HepG2 (cell line): Measurements from ENCODE around the gene VPREB3. TPM values are rescaled to one million over a fixed set of nuclear protein-coding genes. Genes with fewer than 3 reads are reported as not detected.

Source experiments
- AGO1 ChIP-seq: fragments of 200-400 bp; formaldehyde crosslinking; IDR thresholded peaks from 2 replicates; pipeline ENCODE4 v1.6.1; 2017; ENCODE audit warnings: mild to moderate bottlenecking, low read depth, low read length, moderate library complexity; ENCODE audit not compliant: poor library complexity, severe bottlenecking
- ATF1 ChIP-seq: IDR thresholded peaks from 2 replicates; pipeline ENCODE4 v1.6.1; 2016; ENCODE audit warnings: mild to moderate bottlenecking, control low read depth
- CEBPG ChIP-seq: IDR thresholded peaks from 2 replicates; pipeline ENCODE4 v1.6.1; 2016
- CREB1 ChIP-seq, 2 experiments: fragments of 450-650 bp in 1 of 2; IDR thresholded peaks; 2 replicates each; pipeline ENCODE4 v1.6.1; 2016 to 2017; ENCODE audit warnings: control low read depth in 1 of 2, mild to moderate bottlenecking in 1 of 2, missing compliant biosample characterization in 1 of 2, missing genetic modification characterization in 1 of 2
- HCFC1 ChIP-seq: fragments of 150-350 bp; IDR thresholded peaks from 2 replicates; pipeline ENCODE4 v1.6.1; 2014; ENCODE audit warnings: low read depth, low read length
- HMG20B ChIP-seq: conservative IDR thresholded peaks from 2 replicates; pipeline ENCODE4 v1.6.1; 2016; ENCODE audit warnings: missing genetic modification reagents, missing compliant biosample characterization
- HNRNPL ChIP-seq: fragments of 200-400 bp; formaldehyde crosslinking; IDR thresholded peaks from 2 replicates; pipeline ENCODE4 v1.6.1; 2017; ENCODE audit warnings: mild to moderate bottlenecking, low read depth, low read length
- HOXA5 ChIP-seq: sonication (generic); formaldehyde crosslinking; IDR thresholded peaks from 2 replicates; pipeline ENCODE4 v1.4.0; 2020; ENCODE audit warnings: missing genetic modification reagents
- JUND ChIP-seq: sonication (generic); formaldehyde crosslinking; IDR thresholded peaks from 2 replicates; pipeline ENCODE4 v1.8.0; 2022; ENCODE audit warnings: mild to moderate bottlenecking, missing genetic modification reagents
- MYNN ChIP-seq: sonication (generic); formaldehyde crosslinking; IDR thresholded peaks from 2 replicates; pipeline ENCODE4 v1.4.0; 2020; ENCODE audit warnings: mild to moderate bottlenecking, low read depth, missing genetic modification reagents
- NAIF1 ChIP-seq: sonication (generic); formaldehyde crosslinking; IDR thresholded peaks from 2 replicates; pipeline ENCODE4 v1.5.0; 2020; ENCODE audit warnings: mild to moderate bottlenecking, missing genetic modification reagents, borderline replicate concordance
- NBN ChIP-seq: fragments of 450-650 bp; conservative IDR thresholded peaks from 2 replicates; pipeline ENCODE4 v1.6.1; 2017
- NCOR1 ChIP-seq: fragments of 200-600 bp; sonication (generic); IDR thresholded peaks from 2 replicates; pipeline ENCODE4 v1.7.0; 2017; ENCODE audit warnings: antibody characterized with exemption, low read length, borderline replicate concordance
- PHB2 ChIP-seq: fragments of 450-650 bp; IDR thresholded peaks from 2 replicates; pipeline ENCODE4 v1.6.1; 2018; ENCODE audit not compliant: partially characterized antibody
- POLR2A ChIP-seq, 2 experiments: IDR thresholded peaks; 2 replicates each; pipeline ENCODE4 v1.6.1; 2011; ENCODE audit warnings: low read depth in 2 of 2, low read length in 2 of 2, mild to moderate bottlenecking in 1 of 2, moderate library complexity in 1 of 2; ENCODE audit not compliant: insufficient read depth in 1 of 2
- REPIN1 ChIP-seq: sonication (generic); formaldehyde crosslinking; IDR thresholded peaks from 2 replicates; pipeline ENCODE4 v1.8.0; 2022; ENCODE audit warnings: missing genetic modification reagents, low read depth, mild to moderate bottlenecking, borderline replicate concordance
- RORA ChIP-seq: sonication (generic); formaldehyde crosslinking; IDR thresholded peaks from 2 replicates; pipeline ENCODE4 v1.5.0; 2020; ENCODE audit warnings: mild to moderate bottlenecking, missing genetic modification reagents, moderate library complexity
- SIN3B ChIP-seq: fragments of 150-350 bp; IDR thresholded peaks from 2 replicates; pipeline ENCODE4 v1.6.1; 2014; ENCODE audit warnings: low read length
- SMC3 ChIP-seq: IDR thresholded peaks from 2 replicates; pipeline ENCODE4 v1.6.1; 2011; ENCODE audit warnings: low read length, improper control_type of control experiment
- TBL1XR1 ChIP-seq: fragments of 150-350 bp; IDR thresholded peaks from 2 replicates; pipeline ENCODE4 v1.6.1; 2014; ENCODE audit warnings: borderline replicate concordance, low read length; ENCODE audit not compliant: partially characterized antibody
- ZBTB1 ChIP-seq: sonication (generic); formaldehyde crosslinking; IDR thresholded peaks from 2 replicates; pipeline ENCODE4 v1.4.0; 2020; ENCODE audit warnings: missing genetic modification reagents, borderline replicate concordance
- ZBTB33 ChIP-seq: sonication (generic); formaldehyde crosslinking; IDR thresholded peaks from 2 replicates; pipeline ENCODE4 v1.4.0; 2020; ENCODE audit warnings: missing genetic modification reagents
- ZNF205 ChIP-seq: IDR thresholded peaks from 2 replicates; pipeline ENCODE4 v1.6.1; 2018; ENCODE audit warnings: missing biosample characterization, missing genetic modification reagents
- ZNF281 ChIP-seq: sonication (generic); formaldehyde crosslinking; IDR thresholded peaks from 2 replicates; pipeline ENCODE4 v1.4.0; 2020; ENCODE audit warnings: missing genetic modification reagents, borderline replicate concordance
- ZNF33A ChIP-seq: sonication (generic); formaldehyde crosslinking; IDR thresholded peaks from 2 replicates; pipeline ENCODE4 v1.5.1; 2020; ENCODE audit warnings: missing genetic modification reagents, mild to moderate bottlenecking, moderate library complexity, borderline replicate concordance
- ZNF343 ChIP-seq: sonication (generic); formaldehyde crosslinking; IDR thresholded peaks from 2 replicates; pipeline ENCODE4 v1.4.0; 2020; ENCODE audit warnings: mild to moderate bottlenecking, missing genetic modification reagents
- ZNF383 ChIP-seq: sonication (generic); formaldehyde crosslinking; IDR thresholded peaks from 2 replicates; pipeline ENCODE4 v1.4.0; 2020; ENCODE audit warnings: missing genetic modification reagents, mild to moderate bottlenecking, borderline replicate concordance
- ZNF607 ChIP-seq: sonication (generic); formaldehyde crosslinking; IDR thresholded peaks from 2 replicates; pipeline ENCODE4 v1.5.1; 2020; ENCODE audit warnings: missing genetic modification reagents, mild to moderate bottlenecking, borderline replicate concordance
- polyA plus RNA-seq, 8 experiments: library from polyadenylated mRNA; depleted of rRNA in 3 of 8; stranded (reverse) in 7 of 8; unstranded in 1 of 8; fragments of >200 nt; fragmentation: Illumina TruSeq in 4 of 8; extraction: Trizol in 4 of 8; gene quantifications; 2 replicates each; pipeline versions ENCODE4 v1.2.1 to v1.2.3, GENCODE V29; 2011 to 2016; ENCODE audit warnings: low read depth in 4 of 8, missing spikeins in 1 of 8, mixed read lengths in 1 of 8; ENCODE audit not compliant: insufficient read depth in 1 of 8
- total RNA-seq, 5 experiments: library from RNA; depleted of rRNA; stranded (reverse); fragments of >200 nt; fragmentation: Illumina TruSeq; extraction: Trizol; gene quantifications; 2 replicates each; pipeline ENCODE4 v1.2.3, GENCODE V29; 2016; ENCODE audit warnings: low read depth in 1 of 5

The VPREB3 gene
- total and polyA plus RNA-seq, 2 of the 13 experiments (the other 11 are each of a cell fraction or from before 2014, with no cell fraction given), result 0.22 TPM; not detected in 1

- TF ChIP-seq HOXA5 (CRISPR knock-in tag) (no peak), ZNF607 (CRISPR knock-in tag) (no peak; the same call in 1 of the 2 replicates), NBN (no peak), CREB1 (IDR thresholded peaks at IDR 0.05) (0 out of 2 replicates have a peak, but pooled peaks have one; percentile 38), CREB1 (CRISPR knock-in tag; IDR thresholded peaks at IDR 0.05) (no peak), SIN3B (no peak), TBL1XR1 (peak; percentile 38), RORA (CRISPR knock-in tag) (no peak), ZNF205 (CRISPR knock-in tag) (peak; percentile 91), HNRNPL (peak; percentile 88), ZBTB1 (CRISPR knock-in tag) (no peak), PHB2 (no peak), HCFC1 (no peak), ZNF343 (CRISPR knock-in tag) (no peak), ZNF383 (CRISPR knock-in tag) (no peak), ATF1 (no peak), POLR2A (IDR thresholded peaks at IDR 0.05; ENCODE audit: insufficient read depth in 1 of 2, low read depth in 2 of 2, low read length in 2 of 2) (peak; percentile 59 to 72), ZNF33A (CRISPR knock-in tag) (no peak), HMG20B (CRISPR knock-in tag) (no peak; the same call in 1 of the 2 replicates), NCOR1 (peak; percentile 77; the same call in 1 of the 2 replicates), REPIN1 (CRISPR knock-in tag) (peak; percentile 79; the same call in 1 of the 2 replicates), CEBPG (CRISPR knock-in tag) (peak; percentile 76), NAIF1 (CRISPR knock-in tag) (peak; percentile 54; the same call in 1 of the 2 replicates), ZBTB33 (CRISPR knock-in tag) (peak; percentile 18; the same call in 1 of the 2 replicates), SMC3 (no peak), ZNF281 (peak; percentile 56; the same call in 1 of the 2 replicates), MYNN (no peak), AGO1 (no peak), JUND (CRISPR knock-in tag) (peak; percentile 56; the same call in 1 of the 2 replicates)
Measured at GRCh38 chr22:23774114-23774921, 20.1 kb upstream of the VPREB3 start (continued).
